ENCODE data around the gene ANKRD13A.

- TF ChIP-seq CTCF (IDR thresholded peaks at IDR 0.05), result no peak
- TF ChIP-seq POLR2A (IDR thresholded peaks at IDR 0.05), result no peak
Observed at GRCh38 chr12:109995361-109995685, 3.9 kb upstream of the ANKRD13A start.
